ENCODE data around the gene TVP23A.

Gene TVP23A

DNA sequence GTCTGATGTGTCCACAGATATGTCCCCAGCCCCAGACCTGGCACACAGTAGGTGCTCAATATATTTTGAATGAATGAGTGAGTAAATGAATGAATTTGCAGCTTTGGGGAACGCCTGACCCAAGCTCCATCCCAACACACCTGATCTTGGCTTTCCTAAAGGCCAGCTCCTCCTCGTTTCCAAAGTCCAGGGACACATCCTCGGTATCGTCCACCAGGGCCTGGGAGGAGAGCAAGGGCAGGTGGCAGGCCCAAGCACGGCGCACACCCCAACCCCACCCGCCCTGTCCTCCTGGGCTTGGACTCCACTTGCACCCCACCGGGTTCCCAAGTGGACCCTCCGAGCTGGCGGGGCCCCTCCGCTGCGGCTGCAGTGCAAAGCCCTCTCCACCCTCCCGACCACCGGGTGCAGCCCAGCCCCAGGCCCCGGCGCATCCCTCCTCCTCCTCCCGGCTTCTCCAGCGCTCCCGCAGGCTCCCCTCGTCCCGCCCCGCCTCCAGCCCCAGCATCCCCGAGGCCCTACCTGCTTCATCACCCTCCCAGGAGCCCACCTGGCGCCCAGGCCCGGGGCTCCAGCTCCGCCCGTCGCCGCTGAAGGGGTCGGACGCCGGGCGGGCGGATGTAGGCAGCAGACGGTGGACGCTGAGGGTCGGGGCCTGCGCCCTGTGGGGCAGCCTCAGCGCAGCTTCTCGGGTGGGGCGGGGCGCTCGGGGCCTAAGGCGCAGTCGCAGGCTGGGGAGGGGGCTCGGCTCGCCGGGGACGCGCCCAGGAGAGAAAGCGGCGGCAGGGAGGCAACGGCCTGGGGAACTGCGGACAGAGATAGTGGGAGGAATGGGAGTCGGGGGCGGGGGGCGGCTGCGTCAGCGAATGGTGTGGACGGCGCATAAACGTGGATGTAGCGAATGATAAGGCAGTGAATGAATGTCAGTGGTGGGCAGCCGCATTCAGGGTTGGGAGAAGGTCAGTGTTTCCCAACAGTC is at the start of gene TVP23A:
TSS of gene TVP23A (minus strand) at position 832 of the 979 bp plus-strand sequence. CDS start at position 531, 301 bp downstream.
- DNase-seq (ENCODE audit: low read depth, low spot score): no peak

DNA sequence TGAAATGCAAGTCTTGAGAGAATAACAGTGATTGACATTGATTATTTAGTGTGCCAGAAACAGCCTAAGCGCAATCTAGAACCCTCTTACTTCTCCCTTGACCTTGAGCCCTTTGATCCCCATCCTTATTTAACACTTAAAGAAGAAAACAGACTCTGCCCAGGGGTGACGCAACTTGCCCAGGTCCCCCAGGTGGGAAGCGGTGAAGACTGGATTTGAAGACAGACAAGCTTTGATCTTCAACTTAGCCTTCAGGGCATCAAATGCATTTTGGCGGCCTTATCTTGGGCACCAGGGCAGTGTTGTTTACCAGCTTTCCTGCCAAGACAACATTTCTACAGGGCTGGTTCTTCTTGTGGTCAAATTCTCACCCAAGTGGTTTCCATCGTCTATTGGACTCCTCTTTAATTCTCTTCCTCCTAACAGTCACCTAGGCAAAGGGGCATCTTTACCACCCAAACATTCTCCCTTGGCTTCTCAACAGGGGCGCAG is 49.6 kb upstream of the TVP23A start:
- no peak for DNase-seq (ENCODE audit: low read depth, low spot score)

DNA sequence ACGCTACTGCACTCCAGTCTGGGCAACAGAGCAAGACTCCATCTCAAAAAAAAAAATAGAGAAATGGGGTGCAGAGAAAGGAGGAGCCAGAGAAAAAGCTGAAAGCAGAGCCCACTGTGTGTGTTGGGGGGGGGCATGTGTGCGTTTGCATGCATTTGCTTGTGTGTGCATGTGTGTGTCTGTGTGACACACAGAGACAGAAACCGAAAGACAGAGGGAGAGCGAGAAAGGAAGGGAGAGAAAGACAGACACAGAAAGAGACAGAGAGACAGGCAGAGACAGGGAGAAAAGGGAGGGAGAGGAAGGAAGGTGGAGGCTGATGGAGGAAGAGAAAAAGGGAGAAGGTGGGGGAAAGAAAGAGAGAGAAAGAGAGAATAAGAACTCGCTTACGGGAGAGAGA is 48.6 kb upstream of the TVP23A start:
- DNase-seq (ENCODE audit: low read depth, low spot score): no peak

DNA sequence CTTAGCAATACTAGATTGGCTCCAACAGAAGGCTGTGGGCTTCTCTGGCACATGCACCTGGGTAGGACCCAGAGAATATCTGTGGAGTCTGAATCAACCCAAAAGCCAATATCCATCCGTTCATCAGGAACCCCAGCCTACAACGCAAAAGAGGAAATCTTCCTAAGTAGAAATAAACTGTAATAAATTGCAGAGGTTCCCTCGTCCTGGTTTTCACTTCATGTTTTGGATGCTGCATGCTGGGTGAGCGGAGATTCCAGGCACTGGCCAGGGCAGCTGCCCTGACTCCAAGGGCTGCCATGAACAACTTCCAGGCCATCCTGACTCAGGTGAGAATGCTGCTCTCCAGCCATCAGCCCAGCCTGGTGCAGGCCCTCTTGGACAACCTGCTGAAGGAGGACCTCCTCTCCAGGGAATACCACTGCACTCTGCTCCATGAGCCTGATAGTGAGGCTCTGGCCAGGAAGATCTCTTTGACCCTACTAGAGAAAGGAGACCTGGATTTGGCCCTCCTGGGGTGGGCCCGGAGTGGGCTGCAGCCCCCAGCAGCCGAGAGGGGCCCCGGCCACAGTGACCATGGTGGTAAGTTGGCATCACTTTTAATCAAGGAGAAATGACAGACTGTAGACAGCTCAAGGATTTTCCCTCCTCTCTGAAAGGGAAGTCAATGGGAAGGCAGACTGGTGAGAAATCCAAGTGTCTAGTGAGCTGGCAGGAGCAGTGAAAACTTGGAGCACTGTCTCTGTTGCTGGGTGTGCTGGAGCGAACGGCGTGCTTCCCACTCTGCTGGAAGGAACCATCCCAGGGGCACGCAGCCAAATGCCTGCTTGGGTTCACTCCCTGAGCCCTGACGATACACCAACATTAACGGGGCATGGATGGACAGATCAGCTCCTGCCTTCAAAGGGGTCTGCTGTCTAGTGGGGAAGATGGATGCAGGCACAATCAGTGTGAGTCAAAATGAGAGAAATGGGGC is 47.7 kb upstream of the TVP23A start:
- DNase-seq (ENCODE audit: low read depth, low spot score): no peak

DNA sequence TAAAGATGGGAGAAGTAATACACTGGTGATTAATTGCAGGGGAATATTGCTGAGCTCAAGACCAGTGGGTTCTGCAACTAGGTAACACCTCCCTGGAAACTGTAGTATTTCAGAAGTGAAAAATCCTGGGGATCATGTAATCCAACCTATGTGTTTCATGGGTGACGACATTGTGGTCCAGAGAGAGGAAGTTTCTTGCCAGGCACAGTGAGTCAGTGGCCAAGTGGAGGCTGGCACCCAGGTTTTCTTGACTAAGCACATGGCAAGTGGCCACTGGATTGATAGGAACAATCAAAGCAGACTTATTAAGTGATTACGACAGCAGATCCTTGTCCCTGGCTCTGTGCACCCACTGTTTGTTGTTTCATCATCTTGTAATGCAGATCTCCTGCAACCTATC is 43.8 kb upstream of the TVP23A start:
- DNase-seq (ENCODE audit: low read depth, low spot score): no peak

DNA sequence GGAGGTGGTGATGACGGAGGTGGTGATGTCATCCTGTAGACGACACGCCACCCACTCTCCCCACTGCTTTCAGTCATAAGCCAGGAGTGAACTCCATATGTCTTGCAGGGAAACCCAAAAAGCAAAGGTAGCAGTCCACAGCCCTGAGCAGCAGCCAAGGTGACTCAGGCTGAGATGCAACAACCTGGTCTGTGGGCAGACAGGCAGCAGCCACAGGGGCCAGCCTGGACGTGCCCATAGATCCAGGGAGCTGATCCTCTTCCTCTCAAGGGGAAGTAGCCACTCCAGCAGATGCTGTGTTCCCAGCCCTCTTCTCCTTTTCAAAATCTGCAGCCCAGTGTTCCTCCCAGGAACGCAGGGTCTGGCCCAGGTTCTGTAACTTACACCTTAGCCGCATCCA is 41.1 kb upstream of the TVP23A start:
- DNase-seq (ENCODE audit: low read depth, low spot score): no peak

DNA sequence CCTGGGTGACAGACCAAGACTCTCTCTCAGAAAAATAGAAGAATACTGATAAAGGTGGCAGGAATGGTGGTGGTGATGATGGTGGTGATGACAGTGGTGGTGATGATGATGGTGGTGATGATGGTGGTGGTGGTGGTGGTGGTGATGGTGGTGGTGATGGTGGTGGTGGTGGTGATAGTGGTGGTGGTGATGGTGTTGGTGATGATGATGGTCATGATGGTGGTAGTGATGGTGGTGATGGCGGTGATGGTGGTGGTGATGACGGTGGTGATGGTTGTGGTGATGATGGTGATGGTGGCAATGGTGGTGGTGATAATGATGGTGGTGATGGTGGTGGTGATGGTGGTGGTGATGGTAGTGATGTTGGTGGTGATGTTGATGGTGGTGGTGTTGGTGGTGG is 40.4 kb upstream of the TVP23A start:
- no peak for DNase-seq (ENCODE audit: low read depth, low spot score)

DNA sequence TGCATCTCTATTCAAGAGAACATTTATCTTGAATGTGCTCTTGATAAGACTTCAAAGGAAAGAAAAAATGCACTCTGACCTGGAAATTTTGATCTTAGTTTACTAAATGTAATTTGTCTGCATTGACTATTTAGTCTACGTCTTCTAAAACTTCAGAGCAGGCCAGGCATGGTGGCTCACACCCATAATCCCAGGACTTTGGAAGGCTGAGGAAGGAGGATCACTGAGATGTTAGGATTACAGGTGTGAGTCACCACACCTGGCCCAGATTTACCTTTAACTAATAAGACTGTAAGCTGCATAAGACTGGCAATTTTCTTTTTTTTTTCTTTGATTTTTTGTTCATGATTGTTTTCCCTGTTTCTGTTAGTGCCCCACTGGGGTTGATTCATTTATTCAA is 39.6 kb upstream of the TVP23A start:
- DNase-seq (ENCODE audit: low read depth, low spot score): no peak

DNA sequence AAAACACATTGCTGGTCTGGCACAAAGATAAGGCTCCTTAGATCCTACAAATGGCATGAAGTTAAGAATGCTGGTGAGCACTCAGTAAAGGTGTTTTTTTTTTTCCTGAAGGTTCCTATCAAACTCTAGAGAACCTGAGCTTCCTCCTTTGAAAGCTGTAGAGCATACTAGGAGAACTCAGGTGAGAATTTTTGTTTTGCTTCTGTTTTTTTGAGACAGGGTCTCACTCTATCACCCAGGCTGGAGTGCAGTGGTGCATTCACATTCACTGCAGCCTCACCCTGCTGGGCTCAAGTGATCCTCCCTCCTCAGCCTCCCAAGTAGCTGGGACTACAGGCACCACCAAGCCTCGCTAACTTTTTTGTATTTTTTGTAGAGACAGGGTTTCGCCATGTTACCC is 37.4 kb upstream of the TVP23A start:
- no peak for DNase-seq (ENCODE audit: low read depth, low spot score)

DNA sequence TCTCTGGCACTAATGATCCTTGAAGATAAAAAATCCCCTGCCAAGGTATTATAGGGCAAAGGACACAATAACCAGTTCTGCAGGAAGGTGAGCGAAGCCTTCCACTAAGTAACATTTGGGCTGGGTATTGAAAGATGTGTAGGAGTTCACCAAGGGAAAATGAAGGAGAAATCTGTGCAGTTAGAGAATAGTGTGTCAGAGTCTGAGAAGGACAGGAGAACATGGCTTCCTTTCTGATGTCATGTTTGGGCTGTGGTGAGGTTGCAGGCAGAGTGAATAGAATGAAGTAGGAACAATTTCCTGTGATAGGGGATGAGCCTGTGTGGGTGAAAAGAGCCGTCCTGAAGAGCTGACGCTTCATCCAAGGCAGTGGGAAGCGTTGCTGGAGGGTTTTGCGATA is 34.4 kb upstream of the TVP23A start:
- no peak for DNase-seq (ENCODE audit: low read depth, low spot score)

DNA sequence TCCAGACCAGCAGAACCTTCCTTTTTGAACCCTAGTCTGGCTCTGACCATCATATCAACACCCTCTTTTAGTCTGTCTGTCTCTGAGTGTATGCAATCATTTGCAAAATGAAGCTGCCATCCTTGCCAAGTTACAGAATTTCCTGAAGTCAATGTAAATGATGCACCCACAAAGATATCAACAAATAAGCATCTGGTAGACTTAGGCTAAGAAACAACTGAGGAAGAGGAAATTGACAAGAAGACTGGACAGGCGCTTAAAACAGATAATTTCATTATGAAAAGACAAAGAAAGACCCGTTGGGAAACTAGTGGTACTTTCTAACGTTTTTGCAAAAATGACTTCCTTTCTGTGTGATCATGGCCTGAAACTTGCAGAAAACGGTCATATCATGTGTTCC is 33.7 kb upstream of the TVP23A start:
- DNase-seq (ENCODE audit: low read depth, low spot score): no peak

DNA sequence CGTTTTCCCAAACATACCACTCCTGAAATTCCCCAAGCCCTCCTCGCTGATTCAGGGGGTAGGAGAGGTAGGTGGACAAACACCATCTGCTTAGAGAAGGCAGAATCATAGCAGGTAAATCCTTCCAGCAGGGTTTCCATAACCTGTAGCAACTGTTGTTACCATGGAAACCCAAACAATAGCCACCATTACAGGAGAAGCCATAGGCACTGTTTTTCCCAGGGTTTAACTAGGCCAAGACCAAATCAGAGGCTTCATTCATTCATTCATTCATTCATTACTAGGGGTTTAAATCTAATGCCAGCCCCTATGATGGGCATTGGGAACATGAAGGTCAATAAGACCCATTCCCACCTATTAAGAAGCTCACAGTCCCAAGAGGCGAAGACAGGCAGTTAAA is 32.9 kb upstream of the TVP23A start:
- no peak for DNase-seq (ENCODE audit: low read depth, low spot score)

DNA sequence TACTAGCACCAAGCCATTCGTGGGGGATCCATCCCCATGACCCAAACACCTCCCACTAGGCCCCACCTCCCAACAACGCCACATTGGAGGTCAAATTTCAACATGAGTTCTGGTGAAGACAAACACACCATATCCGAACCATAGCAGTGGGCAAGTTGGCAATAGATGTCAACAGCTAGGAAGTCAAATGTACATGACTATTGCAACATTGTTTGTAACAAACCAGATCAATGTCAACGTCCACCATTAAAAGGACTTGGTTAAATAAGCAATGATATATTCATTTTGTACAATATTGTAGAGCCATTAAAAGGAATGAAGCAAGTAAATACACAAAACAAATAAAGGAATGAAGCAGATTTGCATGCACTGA is 31.9 kb upstream of the TVP23A start:
- no peak for DNase-seq (ENCODE audit: low read depth, low spot score)

DNA sequence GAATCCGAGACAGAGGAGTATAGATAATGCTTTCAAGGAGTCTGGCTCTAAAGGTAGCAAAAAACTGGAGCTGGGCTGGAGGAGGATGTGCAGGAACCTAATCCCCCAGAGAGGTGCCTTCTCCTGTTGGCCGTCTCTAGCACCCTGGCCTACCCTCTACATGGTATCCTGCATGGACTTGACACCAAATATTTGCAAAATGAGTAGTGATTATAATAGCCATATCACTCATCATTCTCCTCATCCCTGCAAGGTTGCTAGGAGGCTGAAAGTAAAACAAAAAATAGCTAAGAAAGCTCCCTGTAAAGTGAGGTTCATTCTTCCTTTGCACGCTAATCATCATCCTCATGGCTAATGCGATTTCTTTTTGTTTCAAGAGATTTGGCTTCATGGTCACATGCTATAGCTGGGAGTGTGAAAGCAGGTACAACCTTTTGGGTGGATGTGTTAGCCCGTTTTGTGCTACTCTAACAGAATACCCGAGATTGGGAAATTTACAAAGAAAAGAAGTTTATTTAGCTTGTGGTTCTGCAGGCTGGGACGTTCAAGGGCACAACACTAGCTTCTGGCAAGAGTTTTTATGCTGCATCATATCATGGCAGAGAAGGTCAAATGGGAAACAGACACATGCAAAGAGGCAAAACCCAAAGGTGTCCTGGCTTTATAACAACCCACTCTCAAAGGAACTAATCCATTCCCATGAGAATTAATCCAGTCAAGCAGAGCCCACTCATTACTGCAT is 31.3 kb upstream of the TVP23A start:
- no peak for DNase-seq (ENCODE audit: low read depth, low spot score)

DNA sequence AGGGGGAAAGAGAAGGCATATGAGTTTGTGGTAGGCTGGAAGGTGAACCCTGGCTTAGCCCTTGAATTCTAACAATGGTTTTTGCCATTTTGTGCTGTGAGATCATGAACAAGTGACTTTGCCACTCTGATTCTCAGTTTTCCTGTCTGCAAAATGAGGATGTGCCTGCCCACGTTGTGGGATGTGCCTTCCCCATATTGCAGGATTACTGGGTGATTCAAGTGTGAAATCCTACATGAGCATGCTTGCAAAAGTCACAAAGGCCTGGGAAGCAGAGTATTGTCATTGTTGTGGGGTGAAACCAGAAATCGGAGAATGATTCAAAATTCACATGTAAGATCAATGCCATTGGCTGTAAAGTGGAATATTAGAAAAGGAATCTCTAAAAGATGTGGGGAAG is 28.6 kb upstream of the TVP23A start:
- DNase-seq (ENCODE audit: low read depth, low spot score): no peak

DNA sequence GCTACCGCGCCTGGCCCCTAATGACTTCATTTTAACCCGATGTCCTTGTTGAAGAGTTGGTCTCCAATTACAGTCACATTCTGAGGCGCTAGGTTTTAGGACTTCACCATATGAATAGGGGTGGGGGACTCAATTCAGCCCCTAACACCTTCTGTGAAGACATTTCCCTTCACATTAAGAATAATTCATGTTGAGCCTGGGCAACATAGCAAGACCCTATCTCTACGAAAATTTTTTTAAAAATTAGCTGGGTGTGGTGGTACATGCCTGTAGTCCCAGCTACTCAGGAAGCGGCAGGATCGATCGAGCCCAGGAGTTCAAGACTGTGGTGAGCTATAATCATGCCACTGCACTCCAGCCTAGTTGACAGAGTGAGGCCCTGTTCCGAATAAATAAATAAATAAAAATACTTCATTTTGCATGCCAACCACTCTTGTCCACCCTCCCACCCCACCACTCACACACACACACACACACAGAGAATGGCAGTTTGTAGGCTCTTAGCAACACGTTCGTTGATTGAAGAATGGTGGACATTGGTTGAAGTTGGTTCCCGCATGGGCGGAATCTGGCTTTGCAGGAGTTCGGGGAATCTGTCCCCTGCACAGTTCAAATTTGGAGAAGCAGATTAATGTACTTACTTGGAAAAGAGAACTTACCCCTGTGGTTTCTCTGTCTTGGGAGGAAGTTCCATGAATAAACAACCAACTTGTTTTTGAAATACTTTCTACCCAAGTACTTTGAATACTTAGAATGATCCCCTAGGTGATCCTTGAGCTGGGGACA is 27.8 kb upstream of the TVP23A start:
- no peak for DNase-seq (ENCODE audit: low read depth, low spot score)

DNA sequence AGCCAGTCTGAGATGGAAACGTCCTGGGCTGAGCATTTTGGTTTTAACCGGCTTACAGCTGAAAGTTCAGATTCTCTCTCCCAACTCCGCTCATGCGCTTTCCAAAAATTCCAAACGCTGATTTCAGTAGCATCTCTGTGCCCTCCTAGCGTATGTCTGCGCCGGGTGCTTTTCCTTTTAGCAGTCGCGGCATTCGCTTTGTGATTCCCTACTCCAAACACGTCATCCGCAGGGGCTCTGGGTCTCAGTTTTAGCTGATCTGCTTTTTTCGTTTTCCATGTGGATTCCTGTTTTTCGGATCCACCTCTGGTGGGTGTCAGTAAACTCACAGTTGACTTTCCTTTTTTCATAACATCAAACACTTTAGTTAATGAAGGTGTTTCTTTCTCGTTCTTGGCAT is 22.1 kb upstream of the TVP23A start:
- DNase-seq (ENCODE audit: low read depth, low spot score): no peak

DNA sequence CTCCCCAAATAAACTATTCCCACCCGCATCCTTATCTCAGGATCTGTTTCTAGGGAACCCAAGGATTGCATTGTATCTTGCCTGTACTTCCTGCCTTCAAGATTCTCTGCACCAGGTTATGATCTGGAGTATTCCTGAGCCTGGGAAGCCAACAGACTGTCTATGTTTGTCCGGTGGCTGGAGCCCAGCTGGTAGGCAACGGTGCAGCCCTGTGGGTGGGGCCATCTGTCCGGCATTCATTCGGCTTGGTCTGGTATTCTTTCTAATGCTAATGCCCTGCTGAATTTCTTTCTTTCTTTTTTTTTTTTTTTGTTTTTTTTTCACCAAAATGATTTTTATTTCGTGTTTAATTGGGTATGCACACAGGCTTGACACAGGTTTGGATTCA is 20.7 kb upstream of the TVP23A start:
- no peak for DNase-seq (ENCODE audit: low read depth, low spot score)

DNA sequence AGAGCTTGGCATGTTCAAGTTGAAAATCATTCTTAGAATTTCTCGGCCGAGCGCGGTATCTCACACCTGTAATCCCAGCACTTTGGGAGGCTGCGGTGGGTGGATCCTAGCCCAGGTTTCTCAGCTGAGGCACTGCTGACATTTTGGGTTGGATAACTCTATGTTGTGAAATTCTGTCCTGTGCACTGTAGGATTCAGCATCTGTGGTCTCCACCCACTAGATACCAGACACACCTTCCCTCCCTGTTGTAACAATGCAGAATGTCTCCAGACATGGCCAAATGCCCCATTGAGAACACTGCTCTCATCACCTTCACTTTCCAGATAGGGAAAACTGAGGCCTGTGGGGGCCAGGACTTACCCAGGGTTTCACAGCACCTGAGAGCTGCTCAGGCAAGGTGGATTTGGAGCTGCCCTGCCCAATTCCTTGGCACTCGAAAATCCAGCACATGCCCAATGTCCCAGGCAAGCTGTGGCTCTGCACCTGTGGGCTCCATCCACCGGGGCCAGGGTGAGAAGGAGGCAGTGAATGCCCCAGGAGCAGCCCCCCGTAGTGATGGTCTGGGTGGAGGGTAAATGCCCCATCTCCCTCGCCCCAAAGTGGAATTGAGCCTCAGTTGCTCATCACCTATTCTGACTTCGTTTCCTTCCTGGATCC is 20.2 kb upstream of the TVP23A start:
- no peak for DNase-seq (ENCODE audit: low read depth, low spot score)

DNA sequence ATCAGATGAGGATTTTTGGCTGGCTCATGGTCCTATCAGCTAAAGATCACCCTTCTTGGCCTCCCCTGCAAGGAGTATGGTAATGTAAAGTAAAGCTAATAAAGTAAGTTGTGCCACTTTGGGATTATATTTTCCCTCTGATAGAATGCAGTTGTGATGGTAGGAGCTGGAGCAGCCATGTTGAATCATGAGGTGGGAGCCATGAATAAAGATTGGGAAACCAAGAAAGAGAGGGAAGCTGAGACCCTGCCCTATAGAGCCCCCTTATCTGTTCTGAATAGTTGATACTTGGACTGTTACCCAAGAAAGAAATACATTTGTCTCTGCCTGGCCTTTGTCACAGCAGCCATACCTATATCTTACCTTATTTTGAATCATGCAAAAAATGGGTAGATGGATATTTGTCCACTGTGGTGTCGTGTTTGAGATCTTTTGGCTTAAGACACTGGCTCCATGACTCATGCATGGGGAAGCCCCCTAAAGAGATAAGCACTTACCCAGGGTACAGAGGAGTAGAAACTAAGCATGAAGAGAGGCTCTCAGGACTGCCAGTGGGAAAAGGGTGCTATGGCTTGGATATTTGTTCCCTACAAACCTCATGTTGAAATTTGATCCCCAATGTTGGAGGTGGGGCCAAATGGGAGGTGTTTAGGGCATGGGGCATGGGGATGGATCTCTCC is 17.7 kb upstream of the TVP23A start:
- DNase-seq (ENCODE audit: low read depth, low spot score): no peak
